ENCODE data around the gene DOK7. TPM values are rescaled to one million over a fixed set of nuclear protein-coding genes. Genes with fewer than 3 reads are reported as not detected.

The DOK7 gene
- total RNA-seq, 4 donors from 2014 or later = 0.26 to 0.45 TPM; not detected in 2

- Histone ChIP-seq H3K4me1 (no peaks in the 10 kb centered on the region), H3K27me3 (no peaks in the 10 kb centered on the region), H3K27ac (no peak overlapping the region), H3K4me3 (no peak overlapping the region), H3K9me3 (no peaks in the 10 kb centered on the region), H3K36me3 (peaks cover 37 to 96% (median 40%) of the 10 kb centered on the region in 3 donors)
- intact Hi-C loops (cut with DNase I) = no loop called here
- WGBS, 2 donors = 87 to 89% methylated on average over 15 to 17 of the region's 17 CpGs
- no peak for DNase-seq
- TF ChIP-seq POLR2A (IDR thresholded peaks at IDR 0.05) (no peak), CTCF (IDR thresholded peaks at IDR 0.05) (no peak)
Measured at GRCh38 chr4:3427706-3428446, 35.2 kb upstream of the DOK7 start.

GRCh38 chr4:3429651-3430050 lies 33.5 kb upstream of the DOK7 start:
- no peak for TF ChIP-seq CTCF (IDR thresholded peaks at IDR 0.05)
- TF ChIP-seq POLR2A (IDR thresholded peaks at IDR 0.05) = no peak
- WGBS, 2 donors = 80 to 81% methylated on average over 9 to 11 of the region's 12 CpGs
- peaks cover 20 to 88% (median 25%) of the 10 kb centered on the region in 3 donors for H3K36me3 ChIP-seq
- H3K9me3 ChIP-seq = no peaks in the 10 kb centered on the region
- H3K4me1 ChIP-seq = no peaks in the 10 kb centered on the region
- intact Hi-C loops (cut with DNase I) = no loop called here
- H3K4me3 ChIP-seq = no peak overlapping the region
- H3K27me3 ChIP-seq = no peaks in the 10 kb centered on the region
- DNase-seq = no peak
- H3K27ac ChIP-seq = no peak overlapping the region

- no peak for DNase-seq
- no peak for TF ChIP-seq POLR2A (IDR thresholded peaks at IDR 0.05)
- no peak for TF ChIP-seq CTCF (IDR thresholded peaks at IDR 0.05)
- peaks cover 0 to 2% (median under 1%) of the 10 kb centered on the region in 3 donors for H3K4me1 ChIP-seq
- intact Hi-C loops (cut with DNase I) = no loop called here
- no peak overlapping the region for H3K4me3 ChIP-seq
- peaks cover 14 to 79% (median 23%) of the 10 kb centered on the region in 3 donors for H3K36me3 ChIP-seq
- no peak overlapping the region for H3K27ac ChIP-seq
- 73% methylated on average over 5 of the region's 21 CpGs; no CpG with 5 or more reads in 1 of the 2 donors for WGBS, 2 donors
- no peaks in the 10 kb centered on the region for H3K27me3 ChIP-seq
- no peaks in the 10 kb centered on the region for H3K9me3 ChIP-seq
Measured at GRCh38 chr4:3430524-3430923, 32.6 kb upstream of the DOK7 start.

- Histone ChIP-seq H3K9me3 (no peaks in the 10 kb centered on the region), H3K27ac (no peak overlapping the region), H3K4me3 (no peak overlapping the region), H3K36me3 (peaks cover 14 to 73% (median 23%) of the 10 kb centered on the region in 3 donors), H3K27me3 (no peaks in the 10 kb centered on the region), H3K4me1 (peaks cover 5 to 12% (median 10%) of the 10 kb centered on the region in 3 donors)
- 85 to 87% methylated on average over 16 to 17 of the region's 28 CpGs for WGBS, 2 donors
- intact Hi-C loops (cut with DNase I) = no loop called here
- TF ChIP-seq POLR2A (IDR thresholded peaks at IDR 0.05) (no peak), CTCF (IDR thresholded peaks at IDR 0.05) (no peak)
- DNase-seq = no peak
Measured at GRCh38 chr4:3431446-3431993, 31.6 kb upstream of the DOK7 start.

- 68 to 89% methylated on average over 2 to 7 of the region's 16 CpGs for WGBS, 2 donors
- H3K4me1 ChIP-seq = peaks cover 13 to 19% (median 19%) of the 10 kb centered on the region in 3 donors
- H3K36me3 ChIP-seq = peaks cover 14 to 64% (median 23%) of the 10 kb centered on the region in 3 donors
- H3K4me3 ChIP-seq = no peak overlapping the region
- DNase-seq = no peak
- TF ChIP-seq POLR2A (IDR thresholded peaks at IDR 0.05) = no peak
- TF ChIP-seq CTCF (IDR thresholded peaks at IDR 0.05) = no peak
- H3K27me3 ChIP-seq = no peaks in the 10 kb centered on the region
- H3K9me3 ChIP-seq = no peaks in the 10 kb centered on the region
- no peak overlapping the region for H3K27ac ChIP-seq
- intact Hi-C loops (cut with DNase I) = no loop called here
Measured at GRCh38 chr4:3432381-3432790, 30.7 kb upstream of the DOK7 start.
